H1 (cell line): ENCODE results near the gene UNC5B. TPM values are rescaled to one million over a fixed set of nuclear protein-coding genes. Genes with fewer than 3 reads are reported as not detected.

Experiments used
- CTCF ChIP-seq, 3 experiments: IDR thresholded peaks; 1 replicate in 2 of 3; 2 replicates in 1 of 3; pipeline versions ENCODE4 v1.5.1 to v1.6.1; 2011; ENCODE audit warnings: low read length in 3 of 3, mild to moderate bottlenecking in 3 of 3, inconsistent platforms in 2 of 3, low read depth in 1 of 3, moderate library complexity in 1 of 3; ENCODE audit not compliant: insufficient read depth in 1 of 3; ENCODE audit errors: control extremely low read depth in 1 of 3
- E2F6 ChIP-seq: IDR thresholded peaks from 2 replicates; pipeline ENCODE4 v1.6.1; 2012; ENCODE audit warnings: inconsistent platforms
- FOSL1 ChIP-seq: IDR thresholded peaks from 2 replicates; pipeline ENCODE4 v1.6.1; 2011; ENCODE audit warnings: mild to moderate bottlenecking, low read depth, low read length, moderate library complexity; ENCODE audit not compliant: insufficient read depth
- TBP ChIP-seq: IDR thresholded peaks from 2 replicates; pipeline ENCODE4 v1.6.1; 2011; ENCODE audit warnings: low read depth, low read length, improper control_type of control experiment
- polyA plus RNA-seq, 7 experiments: library from polyadenylated mRNA; depleted of rRNA in 3 of 7; stranded (reverse) in 5 of 7; unstranded in 2 of 7; fragments of >200 nt in 5 of 7; fragments of 200-250 nt in 2 of 7; gene quantifications; 1 replicate in 5 of 7; 2 replicates in 1 of 7; 4 replicates in 1 of 7; pipeline versions ENCODE4 v1.2.1 to v1.2.3, GENCODE V29; 2011 to 2013; ENCODE audit warnings: missing spikeins in 2 of 7, mixed read lengths in 2 of 7
- total RNA-seq: library from RNA; stranded (reverse); fragmentation: NEBNext Ultra II Directional; extraction: Animal tissue kit (Norgen Biotek cat#: 25700); gene quantifications from 2 replicates; pipeline ENCODE4 v1.2.1, GENCODE V29; 2021

Gene UNC5B
- total and polyA plus RNA-seq, 2 of the 8 experiments (the other 6 are each of a cell fraction or from before 2014, with no cell fraction given) = 27.9 to 31.8 TPM

- TF ChIP-seq CTCF (IDR thresholded peaks at IDR 0.05; ENCODE audit: control extremely low read depth in 1 of 3, insufficient read depth in 1 of 3, low read depth in 1 of 3, low read length in 3 of 3) (no peak), TBP (no peak), E2F6 (no peak), FOSL1 (no peak)
- TF ChIP-seq, all 59 proteins: peak for 0
Observed at GRCh38 chr10:71349406-71349805, 137.0 kb downstream of the UNC5B start (continued).
